Ramos (cell line): ENCODE results near the gene ACBD7.

Source experiments
- in situ Hi-C: fragments of 300-500 bp; cut with MboI; formaldehyde crosslinking; loops from one replicate; pipeline ENCODE4 v1.14.3; 2022; ENCODE audit warnings: low sequenced_read_pairs; ENCODE audit not compliant: unreplicated experiment

ACBD7 gene

GRCh38 chr10:15088428-15089261 is at the start of gene ACBD7:
Gene ACBD7, minus strand, starts transcription at chr10:15088776. Its CDS starts 48 bp downstream, at chr10:15088728.
- in situ Hi-C loops = no loop called here

GRCh38 chr10:15137636-15138035 is 49.1 kb upstream of the ACBD7 start:
- in situ Hi-C loops = no loop called here

- in situ Hi-C loops = no loop called here
Observed at GRCh38 chr10:15137036-15137359, 48.4 kb upstream of the ACBD7 start.

GRCh38 chr10:15136129-15137035 is 47.8 kb upstream of the ACBD7 start:
- in situ Hi-C loops = no loop called here

GRCh38 chr10:15131330-15131729 is 42.8 kb upstream of the ACBD7 start:
- in situ Hi-C loops = no loop called here

GRCh38 chr10:15124908-15125307 is 36.3 kb upstream of the ACBD7 start:
- in situ Hi-C loops = no loop called here

- in situ Hi-C loops = no loop called here
Observed at GRCh38 chr10:15124190-15124589, 35.6 kb upstream of the ACBD7 start.

GRCh38 chr10:15123749-15124184 is 35.2 kb upstream of the ACBD7 start:
- in situ Hi-C loops = no loop called here

GRCh38 chr10:15122477-15123030 is 34.0 kb upstream of the ACBD7 start:
- in situ Hi-C loops = no loop called here

GRCh38 chr10:15121707-15122106 is 33.1 kb upstream of the ACBD7 start:
- in situ Hi-C loops = no loop called here

GRCh38 chr10:15120523-15120922 is 31.9 kb upstream of the ACBD7 start:
- in situ Hi-C loops = no loop called here

GRCh38 chr10:15118615-15119014 is 30.0 kb upstream of the ACBD7 start:
- in situ Hi-C loops = no loop called here

GRCh38 chr10:15116225-15116624 is 27.6 kb upstream of the ACBD7 start:
- in situ Hi-C loops = no loop called here

- in situ Hi-C loops = no loop called here
Observed at GRCh38 chr10:15113766-15114165, 25.2 kb upstream of the ACBD7 start.

- in situ Hi-C loops = no loop called here
Observed at GRCh38 chr10:15112657-15113056, 24.1 kb upstream of the ACBD7 start.

GRCh38 chr10:15106352-15107013 is 17.9 kb upstream of the ACBD7 start:
- in situ Hi-C loops = no loop called here

- in situ Hi-C loops = no loop called here
Observed at GRCh38 chr10:15103513-15103912, 14.9 kb upstream of the ACBD7 start.

- in situ Hi-C loops = no loop called here
Observed at GRCh38 chr10:15099886-15100285, 11.3 kb upstream of the ACBD7 start.

- in situ Hi-C loops = no loop called here
Observed at GRCh38 chr10:15097011-15097812, 8.6 kb upstream of the ACBD7 start, which contains the start of gene RPP38. Gene RPP38, plus strand, starts transcription at chr10:15097355. Its CDS starts 5,960 bp downstream, at chr10:15103315.

GRCh38 chr10:15096661-15097010 is 8.1 kb upstream of the ACBD7 start:
- in situ Hi-C loops = no loop called here
